ENCODE measurements around the gene BNC2. TPM values are rescaled to one million over a fixed set of nuclear protein-coding genes. Genes with fewer than 3 reads are reported as not detected.

The BNC2 gene
- total RNA-seq, 1 donor from 2014 or later, result 2.9 TPM

DNA sequence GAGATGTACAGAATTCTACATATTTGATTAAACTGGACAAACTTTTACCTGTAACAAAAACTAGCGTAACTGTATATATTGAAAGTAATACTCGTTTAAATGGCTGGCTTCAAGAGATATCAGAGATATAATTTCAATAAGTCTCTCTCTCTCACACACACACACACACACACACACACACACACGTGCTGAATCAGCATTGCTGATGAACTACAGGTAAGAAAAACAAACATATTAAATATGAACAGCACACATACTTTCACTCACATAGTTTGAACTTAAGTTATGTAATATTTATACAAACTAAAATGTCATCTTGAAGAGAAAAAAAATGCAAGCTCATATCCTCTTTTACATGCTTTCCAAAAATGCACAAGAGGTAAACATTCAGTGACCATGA is 145.4 kb downstream of the BNC2 start:
- DNase-seq (ENCODE audit: low read depth), result no peak
- H3K4me3 ChIP-seq (ENCODE audit: low read depth, low read length), result peak overlapping the region; percentile 74
- TF ChIP-seq, protein P1, sequence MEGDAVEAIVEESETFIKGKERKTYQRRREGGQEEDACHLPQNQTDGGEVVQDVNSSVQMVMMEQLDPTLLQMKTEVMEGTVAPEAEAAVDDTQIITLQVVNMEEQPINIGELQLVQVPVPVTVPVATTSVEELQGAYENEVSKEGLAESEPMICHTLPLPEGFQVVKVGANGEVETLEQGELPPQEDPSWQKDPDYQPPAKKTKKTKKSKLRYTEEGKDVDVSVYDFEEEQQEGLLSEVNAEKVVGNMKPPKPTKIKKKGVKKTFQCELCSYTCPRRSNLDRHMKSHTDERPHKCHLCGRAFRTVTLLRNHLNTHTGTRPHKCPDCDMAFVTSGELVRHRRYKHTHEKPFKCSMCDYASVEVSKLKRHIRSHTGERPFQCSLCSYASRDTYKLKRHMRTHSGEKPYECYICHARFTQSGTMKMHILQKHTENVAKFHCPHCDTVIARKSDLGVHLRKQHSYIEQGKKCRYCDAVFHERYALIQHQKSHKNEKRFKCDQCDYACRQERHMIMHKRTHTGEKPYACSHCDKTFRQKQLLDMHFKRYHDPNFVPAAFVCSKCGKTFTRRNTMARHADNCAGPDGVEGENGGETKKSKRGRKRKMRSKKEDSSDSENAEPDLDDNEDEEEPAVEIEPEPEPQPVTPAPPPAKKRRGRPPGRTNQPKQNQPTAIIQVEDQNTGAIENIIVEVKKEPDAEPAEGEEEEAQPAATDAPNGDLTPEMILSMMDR (conservative IDR thresholded peaks at IDR 0.05; ENCODE audit: low read depth, low read length), result no peak

DNA sequence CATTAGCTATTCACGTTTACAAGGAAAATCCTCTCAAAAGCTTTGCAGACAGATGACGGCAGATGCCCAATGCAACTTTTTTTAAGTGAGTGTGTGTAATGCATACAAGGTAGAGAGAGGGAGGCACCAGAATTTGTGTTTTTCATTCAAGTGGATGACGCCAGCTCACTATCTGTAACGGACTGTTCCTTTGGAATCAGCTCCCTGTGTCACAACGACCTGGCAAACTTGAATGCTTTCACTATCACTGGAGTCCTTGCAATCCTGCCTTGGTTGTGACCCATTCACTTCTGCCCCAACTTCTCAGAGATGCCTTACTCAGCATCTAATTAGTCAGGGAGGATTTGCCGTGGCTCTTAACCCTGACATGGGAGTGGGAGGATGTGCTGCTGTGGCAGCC is 148.5 kb downstream of the BNC2 start:
- no peak for DNase-seq (ENCODE audit: low read depth)
- TF ChIP-seq, protein P1 (conservative IDR thresholded peaks at IDR 0.05; ENCODE audit: low read depth, low read length), result no peak
- H3K4me3 ChIP-seq (ENCODE audit: low read depth, low read length), result peak overlapping the region; percentile 17

DNA sequence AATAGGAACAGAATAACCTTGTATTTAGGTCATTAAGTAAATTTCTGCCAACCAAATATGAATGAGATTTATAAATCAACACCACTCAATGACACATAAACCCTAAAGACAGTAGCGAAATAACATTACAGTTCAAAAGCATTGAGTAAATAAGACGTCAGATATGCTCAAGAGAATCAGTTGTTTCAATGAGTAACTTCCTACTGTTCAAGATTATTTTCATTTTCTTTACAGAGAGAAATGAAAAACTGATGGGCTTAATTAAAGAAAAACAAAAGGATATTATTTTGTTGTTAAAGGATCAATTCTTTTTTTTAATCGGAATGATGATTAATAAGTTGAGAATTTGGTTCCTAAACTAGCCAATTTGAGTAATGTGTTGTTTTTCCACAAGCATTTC is 150.1 kb downstream of the BNC2 start:
- TF ChIP-seq, protein P1 (conservative IDR thresholded peaks at IDR 0.05; ENCODE audit: low read depth, low read length), result no peak
- no peak overlapping the region for H3K4me3 ChIP-seq (ENCODE audit: low read depth, low read length)
- no peak for DNase-seq (ENCODE audit: low read depth)

DNA sequence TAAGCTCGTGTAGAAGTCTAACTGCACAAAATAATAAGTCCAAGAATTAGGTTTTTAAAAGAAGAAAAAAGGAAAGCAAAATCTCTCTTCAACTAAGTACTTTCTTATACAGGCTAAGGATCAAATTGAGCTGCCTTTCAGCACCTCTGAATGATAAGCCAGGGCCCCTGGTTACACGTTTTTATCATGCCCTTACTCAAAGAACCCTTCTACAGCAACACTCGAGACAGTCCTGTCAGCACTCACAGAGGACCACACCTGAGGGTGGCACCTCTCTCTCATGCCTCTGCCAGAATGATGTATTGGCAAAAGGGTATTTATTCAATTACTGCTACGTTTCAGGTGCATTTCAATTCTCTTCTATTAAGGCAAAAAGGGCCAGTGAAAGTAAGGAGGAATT is 150.5 kb downstream of the BNC2 start:
- DNase-seq (ENCODE audit: low read depth), result no peak
- TF ChIP-seq, protein P1 (conservative IDR thresholded peaks at IDR 0.05; ENCODE audit: low read depth, low read length), result no peak
- no peak overlapping the region for H3K4me3 ChIP-seq (ENCODE audit: low read depth, low read length)

- no peak for DNase-seq (ENCODE audit: low read depth)
- H3K4me3 ChIP-seq (ENCODE audit: low read depth, low read length), result no peak overlapping the region
- TF ChIP-seq, protein P1 (conservative IDR thresholded peaks at IDR 0.05; ENCODE audit: low read depth, low read length), result peak; percentile 21
Observed at GRCh38 chr9:16718952-16719351, 151.5 kb downstream of the BNC2 start.

DNA sequence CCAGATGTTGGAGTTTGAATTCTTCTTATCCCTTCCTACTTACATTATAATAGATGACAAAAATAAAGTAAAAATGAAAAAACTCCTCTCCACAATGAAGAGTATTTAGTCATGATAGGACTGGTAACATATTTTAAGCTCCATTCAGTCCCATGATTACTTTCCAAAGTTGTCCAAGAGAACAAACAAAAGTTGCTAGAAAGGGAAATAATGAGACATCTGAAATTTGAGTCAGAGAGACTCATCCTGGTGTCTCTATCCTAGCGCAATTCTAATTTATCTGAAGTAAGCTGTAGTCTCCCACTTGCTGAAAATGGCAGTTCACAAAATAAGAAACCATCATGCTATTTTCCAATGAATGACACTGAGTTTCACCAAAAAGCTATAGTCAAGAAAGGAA is 152.2 kb downstream of the BNC2 start:
- TF ChIP-seq, protein P1 (conservative IDR thresholded peaks at IDR 0.05; ENCODE audit: low read depth, low read length), result no peak

DNA sequence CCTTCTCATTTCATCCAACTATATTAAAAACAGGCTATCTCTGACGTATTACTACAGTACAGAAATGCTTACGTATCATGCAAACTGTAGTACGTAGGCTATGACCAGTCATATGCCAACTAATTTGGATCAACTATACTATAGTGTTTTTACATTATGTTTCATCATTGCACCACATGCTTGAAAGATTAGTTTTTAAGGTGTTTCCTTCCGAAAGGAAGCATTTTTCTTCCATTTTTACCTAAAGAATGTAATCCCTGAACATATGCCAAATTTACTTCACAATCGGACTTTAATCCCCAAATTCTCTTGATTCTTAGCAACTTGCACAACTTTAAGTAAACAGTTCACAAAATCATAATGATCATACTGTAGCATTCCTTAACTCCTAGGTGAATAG is 153.9 kb downstream of the BNC2 start:
- no peak overlapping the region for H3K4me3 ChIP-seq (ENCODE audit: low read depth, low read length)
- TF ChIP-seq, protein P1 (conservative IDR thresholded peaks at IDR 0.05; ENCODE audit: low read depth, low read length), result no peak
- no peak for DNase-seq (ENCODE audit: low read depth)

More for the DNA sequence above, 152.2 kb downstream of the BNC2 start:
- H3K4me3 ChIP-seq (ENCODE audit: low read depth, low read length), result no peak overlapping the region
- DNase-seq (ENCODE audit: low read depth), result no peak

Measured in epithelial cell of proximal tubule (primary cell).